GM21723 (cell line): ENCODE data around the gene XDH.

Source experiments
- ATAC-seq: cut with Tn5 transposase; IDR thresholded peaks from one replicate; pipeline ENCODE4 v1.9.1; 2021; ENCODE audit warnings: mild to moderate bottlenecking, moderate library complexity; ENCODE audit not compliant: unreplicated experiment

XDH gene

DNA sequence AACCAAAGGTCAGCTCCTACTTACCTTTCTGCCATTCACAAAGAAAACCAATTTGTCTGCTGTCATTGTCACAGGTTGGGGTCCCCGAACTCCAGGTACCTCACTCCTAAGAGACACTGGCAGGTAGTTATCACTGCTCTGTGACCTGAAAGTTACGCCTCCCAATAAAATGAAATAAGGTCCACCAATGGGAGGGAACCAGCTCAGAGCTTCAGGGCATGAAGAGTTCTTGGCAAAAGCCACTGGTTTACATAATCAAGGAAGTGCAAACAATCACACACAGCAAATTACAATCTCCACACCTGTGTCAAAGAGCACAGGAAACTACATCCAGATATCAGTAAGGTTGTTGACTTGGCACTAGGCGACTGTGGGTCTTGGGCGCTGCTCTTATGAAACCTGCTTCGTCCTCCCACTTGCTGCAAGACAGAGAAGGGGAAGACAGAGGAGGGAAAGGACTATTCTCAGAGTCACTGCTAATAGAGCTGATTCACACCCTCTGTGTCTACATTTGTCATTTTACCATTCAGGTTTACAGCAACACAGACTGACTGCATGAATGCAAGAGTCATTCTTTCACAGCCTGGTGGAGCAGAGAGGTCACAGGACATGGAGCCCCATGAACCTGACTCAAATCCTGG lies at the start of gene XDH:
TSS of gene XDH (minus strand) at position 142 of the 641 bp plus-strand sequence. CDS start at position 66, 76 bp downstream.
- ATAC-seq: no peak

DNA sequence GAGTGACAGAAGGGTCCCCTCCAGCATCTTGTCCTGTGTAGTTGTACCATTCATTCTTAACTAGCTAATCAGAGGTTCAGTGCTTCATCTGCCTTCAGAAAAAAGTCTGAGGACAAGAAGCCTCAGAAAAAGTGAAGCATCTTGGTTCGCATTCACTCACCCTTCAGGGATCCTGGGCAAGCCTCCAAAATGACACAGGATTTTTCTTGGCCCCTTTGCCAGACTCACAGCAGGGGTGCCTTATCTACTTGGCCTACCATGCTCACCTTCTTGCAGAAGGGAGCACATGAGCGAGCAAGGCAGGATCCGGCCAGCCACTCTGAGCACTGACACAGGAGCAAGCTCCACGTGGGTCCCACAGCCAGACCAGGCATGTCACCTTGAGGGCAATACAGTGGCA lies 43.1 kb upstream of the XDH start:
- no peak for ATAC-seq

DNA sequence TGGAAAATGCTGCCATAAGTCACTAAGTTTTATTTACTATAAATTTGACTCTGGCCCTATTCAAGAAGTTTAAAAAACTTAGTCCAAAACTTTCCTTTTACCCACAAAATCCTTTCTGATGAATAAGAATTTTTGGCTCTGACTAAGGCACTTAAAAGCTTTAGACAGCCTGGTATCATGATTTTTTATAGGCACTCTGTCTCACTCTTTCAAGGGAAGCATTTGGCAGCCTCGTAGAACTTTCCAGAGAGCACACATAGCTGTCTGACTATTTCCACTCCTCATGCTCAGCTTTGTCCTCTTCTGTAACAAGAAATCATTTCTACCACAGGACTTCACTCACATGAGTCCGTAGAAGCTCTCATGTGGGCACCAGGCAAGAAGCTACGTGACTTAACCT lies 32.3 kb upstream of the XDH start:
- ATAC-seq: no peak

- no peak for ATAC-seq
Measured at GRCh38 chr2:31442376-31442775, 27.8 kb upstream of the XDH start.

DNA sequence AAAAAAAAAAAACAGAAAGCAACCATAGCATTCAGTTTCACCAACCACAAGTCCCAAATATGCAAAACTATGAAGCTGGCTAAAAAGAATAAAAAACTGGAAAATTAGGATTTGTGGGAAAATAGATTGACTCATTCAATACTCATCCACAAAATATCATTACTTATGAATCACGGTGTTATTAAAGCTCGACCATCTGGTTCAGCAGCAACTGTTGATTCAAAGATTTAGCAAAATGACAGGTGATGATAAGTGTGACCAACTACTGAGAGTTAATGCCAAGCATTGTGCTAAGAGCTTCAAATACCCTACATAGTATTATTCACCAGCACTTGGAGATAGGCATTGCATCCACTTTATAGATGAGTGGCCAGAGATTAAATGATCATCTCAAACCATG lies 26.2 kb upstream of the XDH start:
- no peak for ATAC-seq

GRCh38 chr2:31434911-31435310 lies 20.4 kb upstream of the XDH start:
- ATAC-seq: no peak

DNA sequence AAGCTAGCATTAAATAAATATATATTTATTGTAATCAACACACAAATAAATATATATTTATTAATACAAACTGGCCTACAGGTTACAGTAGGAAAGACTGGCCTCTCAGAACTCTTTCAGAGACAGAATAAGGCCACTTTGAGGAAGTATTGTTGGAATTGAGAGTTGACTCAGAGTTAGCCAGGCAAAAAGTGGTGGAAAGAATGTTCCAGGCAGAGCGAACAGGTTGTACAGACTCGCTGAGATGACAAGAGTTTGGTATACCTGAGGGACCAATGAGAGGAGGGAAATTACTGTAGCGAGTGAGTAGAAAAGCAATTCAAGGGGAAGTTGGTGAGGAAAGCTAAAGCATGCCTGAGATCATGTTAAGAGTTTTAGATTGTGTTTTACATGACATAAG lies 19.0 kb upstream of the XDH start:
- ATAC-seq: no peak

GRCh38 chr2:31430439-31431165 lies 16.1 kb upstream of the XDH start:
- ATAC-seq: no peak

DNA sequence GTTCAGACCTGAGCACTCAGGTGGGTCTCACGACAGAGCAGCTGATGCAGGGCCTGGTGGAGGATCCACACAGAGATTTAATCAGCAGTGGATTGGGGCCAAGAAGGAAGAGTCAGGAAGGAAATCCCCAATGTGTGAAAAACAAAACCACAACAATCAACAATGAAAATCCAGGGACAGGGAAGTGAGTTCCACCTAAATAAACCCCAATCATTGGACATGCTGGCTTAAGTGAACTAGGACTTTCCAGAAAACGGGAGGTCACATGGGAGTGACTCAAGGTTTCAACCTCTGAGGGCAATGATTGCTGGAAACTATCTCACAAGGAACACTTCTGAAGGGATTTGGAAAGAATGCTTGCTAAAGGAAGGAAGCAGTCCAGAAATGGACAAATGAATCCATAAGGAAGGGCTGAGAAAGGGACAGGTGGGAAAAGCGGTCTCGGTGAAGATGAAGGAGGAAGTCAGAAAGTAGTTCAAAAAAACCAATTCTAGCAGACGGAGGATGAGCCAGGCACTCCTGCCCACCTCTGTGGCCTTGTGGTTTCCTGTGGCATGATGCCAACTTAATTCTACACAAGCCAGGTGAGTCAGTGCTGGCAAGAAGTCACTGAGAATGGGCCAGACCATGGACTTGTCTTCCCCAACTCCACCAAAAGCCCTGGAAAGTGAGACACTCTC lies 15.4 kb upstream of the XDH start:
- no peak for ATAC-seq

DNA sequence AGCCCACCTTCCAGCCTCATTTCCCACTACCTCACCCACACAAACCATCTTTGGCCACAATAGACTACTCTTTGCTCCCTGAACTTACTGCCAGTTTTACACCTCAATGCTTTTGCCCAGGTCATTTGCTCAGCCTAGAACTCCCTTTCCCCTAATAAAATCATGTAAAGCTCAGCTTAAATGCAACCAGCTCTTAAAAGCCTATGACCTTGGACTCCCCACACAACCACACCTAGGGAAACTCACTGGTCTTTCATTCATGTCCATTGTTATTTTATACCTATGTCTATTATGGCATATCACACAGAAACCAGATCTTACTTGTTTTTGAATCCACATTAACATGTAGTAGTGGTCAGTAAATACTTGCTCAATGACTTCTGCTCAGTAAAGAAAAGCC lies 14.5 kb upstream of the XDH start:
- no peak for ATAC-seq

- no peak for ATAC-seq
Measured at GRCh38 chr2:31428001-31428418, 13.5 kb upstream of the XDH start.

GRCh38 chr2:31426096-31426495 lies 11.6 kb upstream of the XDH start:
- ATAC-seq: no peak

DNA sequence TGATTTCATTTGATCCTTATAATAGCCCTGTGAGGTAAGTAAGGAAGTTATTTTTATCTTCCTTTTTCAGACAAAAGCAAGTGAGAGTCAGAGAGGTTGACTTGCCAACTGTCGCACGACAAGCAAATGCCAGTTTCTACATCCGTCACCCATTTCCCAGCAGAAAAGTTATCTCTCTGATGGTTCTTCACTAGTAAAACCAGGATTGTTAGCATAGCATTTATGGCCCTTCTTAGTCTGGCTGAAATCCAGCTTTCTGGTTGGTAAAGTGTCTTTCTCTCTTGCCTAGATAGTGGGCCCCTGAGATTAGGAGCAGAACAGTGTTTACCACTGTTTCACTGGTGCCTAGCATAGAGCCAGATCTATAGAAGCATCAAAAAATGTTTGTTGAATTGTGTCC lies 7.1 kb upstream of the XDH start:
- ATAC-seq: no peak

DNA sequence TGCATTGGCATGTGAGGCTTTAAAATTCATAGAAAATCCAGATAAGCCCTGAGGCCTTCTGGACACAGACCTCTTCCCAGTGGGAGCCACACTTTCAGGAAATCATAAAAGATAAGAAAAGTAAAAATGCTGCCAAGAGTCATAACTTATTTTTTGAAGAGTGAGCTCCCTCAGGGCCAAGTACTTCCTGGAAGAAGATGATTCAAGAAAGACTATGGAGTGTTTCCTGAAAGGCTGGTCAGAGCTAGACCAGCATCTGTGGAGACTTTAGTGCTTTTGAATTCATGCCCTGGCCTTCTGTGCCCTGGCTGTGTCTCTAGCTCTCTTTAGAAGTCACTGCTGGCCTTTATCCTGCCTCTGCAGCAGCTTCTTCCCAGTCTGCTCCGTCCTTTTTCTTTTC lies 6.4 kb upstream of the XDH start:
- ATAC-seq: no peak

DNA sequence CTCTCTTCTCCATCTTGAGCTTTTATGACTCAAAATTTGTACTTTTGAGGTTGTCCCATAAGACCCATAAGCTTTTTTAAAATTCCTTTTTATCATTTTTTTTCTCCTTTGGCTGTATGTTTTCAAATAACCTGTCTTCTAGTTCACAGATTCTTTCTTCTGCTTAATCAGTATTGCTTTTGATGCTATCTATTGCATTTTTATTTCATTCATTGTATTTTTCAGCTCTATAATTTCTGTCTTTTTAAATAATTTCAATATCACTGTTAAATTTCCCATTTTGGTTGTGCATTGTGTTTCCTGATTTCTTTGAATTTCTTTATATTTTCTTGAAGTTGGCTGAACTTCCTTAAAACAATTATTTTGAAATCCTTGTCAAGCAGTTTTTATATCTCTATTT lies 4.8 kb upstream of the XDH start:
- ATAC-seq: no peak

DNA sequence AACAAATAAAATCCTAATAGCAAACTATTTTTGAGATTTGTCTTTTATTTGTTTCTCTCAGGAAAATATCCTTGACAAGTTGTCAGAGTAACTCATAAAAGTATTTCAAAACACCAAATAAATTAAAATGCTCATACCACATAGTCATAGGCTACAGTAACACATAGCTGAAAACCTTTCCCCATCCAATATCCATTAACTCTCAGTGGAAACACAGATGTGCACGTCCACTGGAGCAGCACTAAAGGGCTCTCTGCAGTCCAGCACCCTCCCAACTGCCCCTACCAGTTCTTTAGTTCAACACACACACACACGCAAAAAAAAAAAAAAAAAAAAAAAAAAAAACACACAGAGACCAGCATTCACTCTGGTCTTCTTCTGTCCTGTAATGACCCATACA lies 879 bp upstream of the XDH start:
- no peak for ATAC-seq

DNA sequence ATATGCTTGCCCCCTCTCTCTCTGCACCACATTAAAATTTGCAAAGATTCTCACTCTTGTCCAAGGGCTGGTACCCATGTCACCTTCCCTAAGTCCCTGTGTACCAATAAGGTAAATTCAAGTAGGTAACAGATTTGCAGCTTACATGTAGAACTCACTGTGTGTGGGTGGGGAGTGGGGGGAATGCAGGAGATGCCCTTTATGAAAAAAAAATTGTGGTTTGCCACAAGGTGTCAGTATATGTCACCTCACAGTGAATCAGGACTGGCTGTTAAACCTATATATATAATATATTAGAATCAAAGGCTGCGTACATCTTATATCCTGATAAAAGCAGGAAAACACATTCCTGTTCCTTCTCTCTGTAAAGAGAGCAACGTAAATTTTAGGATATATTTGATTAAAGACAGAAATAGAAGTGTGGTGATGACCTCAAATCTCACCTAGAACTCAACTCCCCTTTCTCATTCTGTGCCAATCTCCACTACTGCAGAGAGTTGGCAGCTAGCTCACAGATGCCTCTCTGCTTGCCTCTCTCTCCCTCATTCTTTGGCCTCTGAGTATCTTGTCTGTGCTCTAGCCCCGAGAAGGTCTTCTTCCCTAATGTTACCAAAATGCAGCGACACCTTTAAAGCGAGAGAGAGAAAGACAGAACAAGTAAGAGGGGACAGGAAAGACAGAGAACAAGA lies 536 bp downstream of the XDH start:
- ATAC-seq: no peak

DNA sequence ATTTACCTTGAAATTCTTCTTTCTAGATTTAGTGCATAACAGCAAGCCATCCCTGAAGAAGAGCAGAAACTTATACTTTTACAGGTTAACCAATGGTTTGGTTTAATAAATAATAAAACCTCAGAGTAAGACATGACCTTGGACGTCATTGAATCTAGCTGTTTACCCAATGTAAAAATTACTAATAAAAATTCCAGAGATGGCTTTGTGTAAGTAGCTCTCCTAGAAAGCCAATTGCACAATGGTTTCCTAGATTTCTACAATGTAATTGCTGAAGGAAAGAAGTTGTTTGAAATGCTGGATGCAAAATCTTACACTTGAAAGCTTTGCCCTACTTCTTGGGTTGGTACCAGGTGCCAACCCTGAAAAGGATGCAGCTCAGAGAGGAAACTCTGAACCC lies 1.5 kb downstream of the XDH start:
- no peak for ATAC-seq

DNA sequence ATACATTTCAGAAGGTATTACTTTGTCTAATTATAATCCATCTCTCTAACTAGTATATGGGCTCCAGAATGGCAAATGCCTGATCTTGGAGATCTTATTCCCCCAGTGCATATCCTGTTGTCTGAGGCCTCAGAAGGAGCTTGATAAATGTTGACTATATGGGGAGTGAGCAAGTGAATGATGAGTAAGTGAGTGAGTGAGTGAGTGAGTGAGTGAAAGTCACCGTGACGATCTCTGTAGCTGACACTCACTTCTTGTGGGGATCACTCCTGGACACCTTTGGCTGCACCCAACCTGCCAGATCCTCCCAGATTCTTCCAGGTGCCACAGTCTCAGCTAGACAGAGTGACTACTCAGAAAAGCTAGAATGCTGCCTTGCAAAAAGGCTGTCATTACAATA lies 2.8 kb downstream of the XDH start:
- no peak for ATAC-seq

GRCh38 chr2:31406593-31407385 lies 7.8 kb downstream of the XDH start:
- no peak for ATAC-seq

- no peak for ATAC-seq
Measured at GRCh38 chr2:31404827-31405226, 9.7 kb downstream of the XDH start.
